Thoracic aorta (tissue), 2 donors: ENCODE measurements around the gene TRIM37. TPM values are rescaled to one million over a fixed set of nuclear protein-coding genes. Genes with fewer than 3 reads are reported as not detected.
"Not testable (repeated sequence)": the region's sequence is repeated elsewhere in the genome, so short reads cannot be mapped to it uniquely, and the experiment has no call there.

Experiments used
- ATAC-seq: fragments of 150-250 bp; one replicate; pipeline ENCODE4 v1.8.0; 2017; ENCODE audit warnings: low read depth; ENCODE audit not compliant: insufficient number of reproducible peaks, low FRiP score
- DNase-seq: peaks from one replicate; pipeline ENCODE4 v3.0.0-alpha.2; 2020; ENCODE audit warnings: low spot score
- H3K27ac ChIP-seq, 2 donors: fragments of 200-600 bp; sonication (generic); 1 replicate in 1 of 2; 2 replicates in 1 of 2; pipeline ENCODE4 v1.5.1; 2016; ENCODE audit warnings: mild to moderate bottlenecking in 2 of 2, moderate library complexity in 2 of 2
- H3K27me3 ChIP-seq: fragments of 200-600 bp; sonication (generic); replicated peaks from 2 replicates; pipeline ENCODE4 v1.6.0; 2016; ENCODE audit warnings: mild to moderate bottlenecking; ENCODE audit not compliant: insufficient read depth
- H3K36me3 ChIP-seq: fragments of 200-600 bp; sonication (generic); one replicate; pipeline ENCODE4 v1.5.1; 2016
- H3K4me1 ChIP-seq, 2 donors: fragments of 200-600 bp; sonication (generic); 1 replicate in 1 of 2; 2 replicates in 1 of 2; pipeline versions ENCODE4 v1.5.1 to v1.6.0; 2016; ENCODE audit warnings: low read depth in 2 of 2, mild to moderate bottlenecking in 1 of 2; ENCODE audit not compliant: control insufficient read depth in 1 of 2
- H3K4me3 ChIP-seq: fragments of 200-600 bp; sonication (generic); 2 replicates; pipeline ENCODE4 v1.5.1; 2016; ENCODE audit warnings: mild to moderate bottlenecking
- H3K9me3 ChIP-seq: fragments of 200-600 bp; sonication (generic); 2 replicates; pipeline ENCODE4 v1.5.1; 2016
- total RNA-seq, 2 donors: library from RNA; depleted of rRNA; stranded (reverse); fragments of >200 nt; gene quantifications; one replicate each; pipeline versions ENCODE4 v1.1.0 to v1.2.3, GENCODE V29; 2016
- TF ChIP-seq, protein P1 (sequence below): fragments of 200-600 bp; sonication (generic); IDR thresholded peaks from one replicate; pipeline ENCODE4 v1.5.1; 2019; ENCODE audit warnings: antibody characterized with exemption

Gene TRIM37
- total RNA-seq, 2 donors from 2014 or later: 17.9 to 26.5 TPM

- TF ChIP-seq, protein P1, sequence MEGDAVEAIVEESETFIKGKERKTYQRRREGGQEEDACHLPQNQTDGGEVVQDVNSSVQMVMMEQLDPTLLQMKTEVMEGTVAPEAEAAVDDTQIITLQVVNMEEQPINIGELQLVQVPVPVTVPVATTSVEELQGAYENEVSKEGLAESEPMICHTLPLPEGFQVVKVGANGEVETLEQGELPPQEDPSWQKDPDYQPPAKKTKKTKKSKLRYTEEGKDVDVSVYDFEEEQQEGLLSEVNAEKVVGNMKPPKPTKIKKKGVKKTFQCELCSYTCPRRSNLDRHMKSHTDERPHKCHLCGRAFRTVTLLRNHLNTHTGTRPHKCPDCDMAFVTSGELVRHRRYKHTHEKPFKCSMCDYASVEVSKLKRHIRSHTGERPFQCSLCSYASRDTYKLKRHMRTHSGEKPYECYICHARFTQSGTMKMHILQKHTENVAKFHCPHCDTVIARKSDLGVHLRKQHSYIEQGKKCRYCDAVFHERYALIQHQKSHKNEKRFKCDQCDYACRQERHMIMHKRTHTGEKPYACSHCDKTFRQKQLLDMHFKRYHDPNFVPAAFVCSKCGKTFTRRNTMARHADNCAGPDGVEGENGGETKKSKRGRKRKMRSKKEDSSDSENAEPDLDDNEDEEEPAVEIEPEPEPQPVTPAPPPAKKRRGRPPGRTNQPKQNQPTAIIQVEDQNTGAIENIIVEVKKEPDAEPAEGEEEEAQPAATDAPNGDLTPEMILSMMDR: no peak
- no peaks in the 10 kb centered on the region for H3K27me3 ChIP-seq
- no peak overlapping the region for H3K27ac ChIP-seq
- no peak for ATAC-seq
- H3K9me3 ChIP-seq: no peaks in the 10 kb centered on the region
- no peak for DNase-seq
- H3K4me3 ChIP-seq: no peak overlapping the region
- H3K4me1 ChIP-seq: peaks cover 16 to 20% of the 10 kb centered on the region in 2 donors
- no peaks in the 10 kb centered on the region for H3K36me3 ChIP-seq
Measured at GRCh38 chr17:59097876-59098275, 8.8 kb downstream of the TRIM37 start.

DNA sequence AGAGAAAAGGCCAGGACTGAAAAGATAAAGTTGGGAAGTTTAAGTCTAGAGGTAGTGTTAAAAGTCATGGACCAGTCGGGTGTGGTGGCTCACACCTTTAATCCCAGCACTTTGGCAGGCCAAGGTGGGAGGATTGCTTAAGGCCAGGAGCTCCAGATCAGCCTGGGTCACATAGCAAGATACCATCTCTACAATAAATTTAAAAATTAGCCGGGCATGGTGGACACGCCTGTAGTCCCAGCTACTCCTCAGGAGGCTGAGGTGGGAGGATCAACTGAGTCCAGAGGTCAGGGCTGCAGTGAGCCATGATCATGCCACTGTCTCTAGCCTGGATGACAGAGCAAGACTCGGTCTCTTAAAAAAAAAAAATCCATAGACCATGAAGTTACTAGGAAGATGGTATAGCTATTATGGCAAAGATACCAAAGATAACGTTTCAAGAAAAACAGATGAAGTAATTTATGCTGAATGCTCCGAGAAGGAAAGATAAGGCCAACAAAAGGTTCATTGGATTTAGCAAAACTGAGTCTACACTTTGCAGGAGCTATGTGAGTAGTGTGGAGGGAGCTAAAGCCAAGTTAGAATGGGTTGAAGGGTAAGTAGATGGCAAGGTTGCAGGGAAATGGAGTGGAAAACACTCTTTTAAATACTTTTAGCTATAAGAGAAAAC lies 11.7 kb downstream of the TRIM37 start:
- no peaks in the 10 kb centered on the region for H3K36me3 ChIP-seq
- ATAC-seq: no peak
- no peak for DNase-seq
- peak overlapping the region in 1 of 2 donors; percentile 21 for H3K27ac ChIP-seq
- no peaks in the 10 kb centered on the region for H3K9me3 ChIP-seq
- TF ChIP-seq, protein P1: no peak
- H3K4me3 ChIP-seq: no peak overlapping the region
- H3K27me3 ChIP-seq: no peaks in the 10 kb centered on the region
- H3K4me1 ChIP-seq: peaks cover 16 to 22% of the 10 kb centered on the region in 2 donors

GRCh38 chr17:59093702-59094231 lies 12.9 kb downstream of the TRIM37 start:
- Histone ChIP-seq H3K4me3 (peak overlapping the region; percentile 48), H3K36me3 (peaks cover 6% of the 10 kb centered on the region), H3K9me3 (no peaks in the 10 kb centered on the region), H3K4me1 (peaks cover 16 to 22% of the 10 kb centered on the region in 2 donors), H3K27ac (peak overlapping the region; percentile 25 to 39), H3K27me3 (no peaks in the 10 kb centered on the region)
- ATAC-seq: peak; percentile 79
- TF ChIP-seq, protein P1: no peak
- no peak for DNase-seq

GRCh38 chr17:59093145-59093701 lies 13.5 kb downstream of the TRIM37 start:
- ATAC-seq: peak; percentile 29
- Histone ChIP-seq H3K27ac (peak overlapping the region; percentile 25 to 39), H3K4me1 (peaks cover 16 to 22% of the 10 kb centered on the region in 2 donors), H3K36me3 (peaks cover 6% of the 10 kb centered on the region), H3K9me3 (no peaks in the 10 kb centered on the region), H3K4me3 (peak overlapping the region; percentile 48), H3K27me3 (no peaks in the 10 kb centered on the region)
- TF ChIP-seq, protein P1: no peak
- no peak for DNase-seq

DNA sequence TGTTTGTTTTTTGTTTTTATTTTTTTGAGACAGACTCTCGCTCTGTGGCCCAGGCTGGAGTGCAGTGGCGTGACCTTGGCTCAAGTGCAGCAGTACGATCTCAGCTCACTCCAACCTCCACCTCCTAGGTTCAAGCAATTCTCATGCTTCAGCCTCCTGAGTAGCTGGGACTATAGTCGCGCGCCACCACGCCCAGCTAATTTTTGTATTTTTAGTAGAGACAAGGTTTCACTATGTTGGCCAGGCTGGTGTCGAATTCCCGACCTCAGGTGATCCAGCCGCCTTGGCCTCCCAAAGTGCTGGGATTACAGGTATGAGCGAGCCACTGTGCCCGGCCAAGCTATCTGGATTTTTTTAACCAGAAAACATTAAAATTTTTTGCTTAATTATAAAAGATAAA lies 16.1 kb downstream of the TRIM37 start:
- not testable (repeated sequence) for H3K27me3 ChIP-seq, H3K36me3 ChIP-seq, H3K4me3 ChIP-seq, DNase-seq, H3K9me3 ChIP-seq, H3K27ac ChIP-seq, ATAC-seq
- peaks cover 16 to 22% of the 10 kb centered on the region in 2 donors for H3K4me1 ChIP-seq
